CD4-positive, alpha-beta T cell treated with Interleukin-17A for 1 hour (primary cell): ENCODE data around the gene RIMS1.
"Not testable (repeated sequence)": the region's sequence is repeated elsewhere in the genome, so short reads cannot be mapped to it uniquely, and the experiment has no call there.

ENCODE experiments used
- DNase-seq: peaks from one replicate; pipeline ENCODE4 v3.0.0-alpha.2; 2020

The RIMS1 gene

GRCh38 chr6:72250664-72251063 is 364.3 kb downstream of the RIMS1 start:
- no peak for DNase-seq

GRCh38 chr6:72260489-72260888 is 374.1 kb downstream of the RIMS1 start:
- DNase-seq = no peak

DNA sequence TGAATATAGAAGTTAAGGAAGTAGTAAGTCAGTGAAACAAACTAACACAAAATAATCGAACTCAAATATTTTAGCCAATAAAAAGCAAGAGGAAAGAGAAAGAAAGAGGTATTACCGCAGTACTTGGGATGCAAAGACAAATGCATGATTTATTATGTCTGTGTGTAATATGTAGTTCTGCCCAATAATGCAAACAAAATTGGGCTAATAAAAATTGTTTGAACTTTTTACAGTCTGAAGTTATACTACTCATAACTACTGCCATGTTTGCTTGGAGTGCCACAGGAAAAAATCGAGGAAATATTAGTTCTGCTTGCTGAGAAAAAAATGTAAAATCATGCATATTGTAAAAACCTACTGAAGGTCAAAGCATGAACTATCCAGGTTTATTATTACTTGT is 375.2 kb downstream of the RIMS1 start:
- no peak for DNase-seq

GRCh38 chr6:72262254-72262653 is 375.9 kb downstream of the RIMS1 start:
- no peak for DNase-seq

GRCh38 chr6:72267470-72267869 is 381.1 kb downstream of the RIMS1 start:
- no peak for DNase-seq

DNA sequence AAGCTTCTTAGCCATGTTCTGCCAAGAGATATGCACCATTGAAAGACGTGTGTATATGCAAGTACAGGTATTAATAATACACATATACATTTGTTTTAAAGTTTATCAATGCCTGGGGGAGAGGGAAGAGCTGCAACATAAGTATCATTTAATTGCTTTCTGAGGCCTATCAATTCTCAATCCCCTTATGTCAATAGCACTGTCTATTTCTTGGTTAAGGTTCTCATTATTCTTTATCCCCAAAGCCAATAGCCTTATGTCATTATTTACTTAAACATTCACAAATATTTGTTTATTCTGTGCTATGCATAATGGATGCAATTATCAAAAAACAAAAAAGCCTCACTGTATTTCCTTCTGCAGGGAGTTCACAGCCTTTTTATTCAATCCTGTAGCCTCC is 385.2 kb downstream of the RIMS1 start:
- no peak for DNase-seq

- DNase-seq = no peak
Measured at GRCh38 chr6:72272958-72273357, 386.6 kb downstream of the RIMS1 start.

DNA sequence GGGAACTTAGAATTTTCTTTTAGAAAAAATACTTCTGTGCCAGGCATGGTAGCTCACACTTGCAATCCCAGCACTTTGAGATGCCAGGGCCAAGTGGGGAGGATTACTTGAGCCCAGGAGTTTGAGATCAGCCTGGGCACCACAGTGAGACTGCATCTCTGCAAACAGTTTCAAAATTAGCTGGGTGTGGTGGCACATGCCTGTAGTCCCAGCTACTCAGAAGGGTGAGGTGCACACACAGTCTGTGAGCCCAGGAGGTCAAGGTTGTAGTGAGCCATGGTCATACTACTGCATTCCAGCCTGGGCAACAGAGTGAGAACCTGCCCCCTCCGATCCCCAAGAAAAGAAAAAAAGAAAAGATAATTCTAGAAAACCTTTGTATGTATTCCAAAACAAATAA is 389.5 kb downstream of the RIMS1 start:
- no peak for DNase-seq

DNA sequence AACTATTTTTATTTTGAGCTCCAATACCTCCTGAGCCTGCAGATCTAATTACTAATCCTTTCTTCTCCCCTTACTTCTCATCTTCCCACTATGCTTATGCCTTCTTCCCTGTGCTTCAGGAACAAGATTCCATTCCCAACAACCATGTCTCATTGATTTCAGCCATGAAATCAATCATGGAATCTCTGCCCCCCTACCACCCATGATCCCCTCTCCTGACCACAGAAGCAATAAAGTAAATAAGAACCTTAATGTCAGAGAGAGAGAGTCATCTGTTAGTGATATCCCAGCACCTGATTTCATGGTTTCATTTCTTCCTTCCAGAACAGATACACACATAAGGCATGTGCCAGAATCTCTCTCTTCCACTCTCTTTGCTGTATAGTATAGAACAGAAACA is 395.9 kb downstream of the RIMS1 start:
- DNase-seq = no peak

GRCh38 chr6:72283571-72283970 is 397.2 kb downstream of the RIMS1 start:
- no peak for DNase-seq

- no peak for DNase-seq
Measured at GRCh38 chr6:72286911-72287311, 400.6 kb downstream of the RIMS1 start.

GRCh38 chr6:72287801-72288200 is 401.5 kb downstream of the RIMS1 start:
- no peak for DNase-seq

GRCh38 chr6:72288592-72288991 is 402.2 kb downstream of the RIMS1 start:
- no peak for DNase-seq

- DNase-seq = no peak
Measured at GRCh38 chr6:72290620-72291019, 404.3 kb downstream of the RIMS1 start.

DNA sequence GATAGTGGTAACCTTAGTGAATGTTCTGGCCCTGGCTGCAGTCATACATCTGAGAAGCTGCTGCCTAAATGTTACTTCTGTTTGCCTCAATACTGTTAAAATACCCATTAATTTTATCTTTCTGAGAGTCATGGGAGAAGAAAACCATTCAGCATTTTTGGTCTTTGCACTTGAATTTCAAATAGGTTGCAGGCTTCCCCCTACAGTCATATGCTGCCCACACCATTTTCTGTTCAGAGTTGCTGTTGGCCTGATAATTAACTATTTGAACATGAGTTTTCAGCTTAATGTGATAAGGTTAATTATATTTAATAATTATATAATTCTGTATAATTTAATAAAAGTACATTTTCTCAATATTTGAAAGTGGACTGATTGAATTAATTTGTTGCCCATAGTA is 410.0 kb downstream of the RIMS1 start:
- DNase-seq = no peak

DNA sequence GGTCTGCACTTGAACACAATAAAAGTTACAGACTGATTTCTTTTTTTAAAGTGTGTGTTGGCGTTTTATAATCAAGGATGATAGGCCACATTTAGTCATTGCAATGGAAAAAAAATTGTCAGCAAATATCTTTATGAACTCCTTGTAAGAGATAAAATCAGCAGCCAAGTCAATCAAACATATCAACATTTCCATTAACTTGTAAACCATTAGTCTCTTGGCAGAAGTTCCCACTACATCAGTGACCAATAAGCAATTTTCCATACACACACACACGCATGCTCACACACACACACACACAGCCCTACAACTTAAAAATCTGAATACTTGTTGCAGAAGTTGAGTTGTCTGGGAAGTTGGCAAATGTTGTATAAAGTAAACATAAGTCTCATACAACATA is 419.6 kb downstream of the RIMS1 start:
- DNase-seq = no peak

GRCh38 chr6:72316675-72317380 is 430.5 kb downstream of the RIMS1 start:
- no peak for DNase-seq

GRCh38 chr6:72321788-72322187 is 435.4 kb downstream of the RIMS1 start:
- DNase-seq = no peak

GRCh38 chr6:72322771-72323170 is 436.4 kb downstream of the RIMS1 start:
- no peak for DNase-seq

- no peak for DNase-seq
Measured at GRCh38 chr6:72324591-72324990, 438.2 kb downstream of the RIMS1 start.

DNA sequence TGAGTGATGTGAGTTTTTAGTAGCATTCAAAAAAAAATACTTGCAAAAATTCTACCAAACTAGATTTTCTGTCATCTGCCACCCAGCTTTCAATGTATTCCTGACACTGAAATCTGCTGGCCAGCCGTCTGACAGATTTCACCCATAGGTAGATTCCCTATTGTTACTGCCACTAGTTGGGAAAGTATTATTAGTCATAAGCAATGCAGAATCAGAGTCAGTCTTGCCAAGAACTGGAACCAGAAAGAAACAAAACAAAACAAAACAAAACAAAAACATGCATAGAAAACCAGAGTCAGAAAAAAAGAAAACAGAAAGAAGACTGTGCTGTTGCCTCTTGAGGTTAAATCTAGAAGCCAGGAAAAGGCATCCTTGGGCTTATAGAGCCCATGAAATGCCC is 442.4 kb downstream of the RIMS1 start:
- no peak for DNase-seq

- not testable (repeated sequence) for DNase-seq
Measured at GRCh38 chr6:72335203-72335602, 448.9 kb downstream of the RIMS1 start.

DNA sequence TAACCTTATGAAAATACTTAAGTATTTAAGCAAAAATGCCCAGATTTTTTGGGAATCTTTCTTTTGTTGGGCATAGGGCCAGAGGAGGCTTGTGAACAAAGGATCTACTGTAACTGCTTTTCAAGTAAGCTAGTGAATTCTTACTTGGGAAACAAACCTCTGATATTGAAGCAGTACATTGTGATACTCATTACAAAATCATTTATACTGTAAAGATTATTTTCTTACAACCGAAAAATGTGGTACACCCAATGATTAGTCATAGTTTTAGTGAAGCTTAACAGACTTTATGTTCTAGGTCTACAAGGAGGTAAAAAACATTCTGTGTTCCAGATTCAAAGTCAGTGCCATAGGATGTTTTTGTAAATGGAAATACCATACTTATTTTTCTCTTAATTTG is 462.6 kb downstream of the RIMS1 start:
- no peak for DNase-seq

- no peak for DNase-seq
Measured at GRCh38 chr6:72350296-72350881, 464.0 kb downstream of the RIMS1 start.
